ENCODE data around the gene SPAG6. TPM values are rescaled to one million over a fixed set of nuclear protein-coding genes. Genes with fewer than 3 reads are reported as not detected.

SPAG6 gene
- polyA plus RNA-seq, 1 experiment: not detected

DNA sequence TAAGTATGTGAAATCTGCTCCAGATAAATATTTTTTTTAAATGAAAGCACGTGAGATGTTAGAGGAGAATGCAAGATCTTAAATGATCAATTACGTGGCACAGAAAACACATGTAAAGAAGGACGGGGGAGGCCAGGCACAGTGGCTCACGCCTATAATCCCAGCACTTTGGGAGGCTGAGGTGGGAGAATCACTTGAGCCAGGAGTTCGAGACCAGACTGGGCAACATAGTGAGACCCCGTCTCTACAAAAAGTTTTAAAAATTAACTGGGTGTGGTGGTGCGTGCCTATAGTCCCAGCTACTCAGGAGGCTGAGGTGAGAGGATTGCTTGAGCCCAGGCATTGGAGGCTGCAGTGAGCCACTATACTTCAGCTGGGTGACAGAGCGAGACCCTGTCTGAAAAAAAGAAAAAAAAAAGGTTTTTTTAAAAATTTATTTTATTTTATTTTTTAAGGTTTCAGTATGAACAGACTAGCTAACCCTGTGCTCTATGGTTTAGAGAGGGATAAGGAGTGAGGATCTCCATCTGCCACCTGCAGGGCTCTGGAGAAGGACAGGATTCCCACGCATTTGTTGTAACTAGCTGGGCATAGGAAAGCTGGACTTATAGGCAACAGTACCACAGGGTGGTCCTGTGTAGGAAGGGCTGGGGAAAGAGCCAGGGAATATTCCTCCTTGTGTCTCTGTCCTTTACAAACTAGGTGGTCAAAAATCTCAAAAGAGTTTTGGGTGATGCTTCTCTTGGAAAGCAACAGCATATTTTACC, 113.2 kb downstream of the SPAG6 start:
- Histone ChIP-seq H3K36me3 (ENCODE audit: control insufficient read depth, insufficient read depth, low read length) (no peaks in the 10 kb centered on the region), H3K4me3 (ENCODE audit: low read depth, low read length) (no peak overlapping the region), H3K27me3 (ENCODE audit: control insufficient read depth, insufficient read depth, low read length) (peaks cover 1% of the 10 kb centered on the region)
- no peak for DNase-seq (ENCODE audit: low read depth)
- TF ChIP-seq, protein P1, sequence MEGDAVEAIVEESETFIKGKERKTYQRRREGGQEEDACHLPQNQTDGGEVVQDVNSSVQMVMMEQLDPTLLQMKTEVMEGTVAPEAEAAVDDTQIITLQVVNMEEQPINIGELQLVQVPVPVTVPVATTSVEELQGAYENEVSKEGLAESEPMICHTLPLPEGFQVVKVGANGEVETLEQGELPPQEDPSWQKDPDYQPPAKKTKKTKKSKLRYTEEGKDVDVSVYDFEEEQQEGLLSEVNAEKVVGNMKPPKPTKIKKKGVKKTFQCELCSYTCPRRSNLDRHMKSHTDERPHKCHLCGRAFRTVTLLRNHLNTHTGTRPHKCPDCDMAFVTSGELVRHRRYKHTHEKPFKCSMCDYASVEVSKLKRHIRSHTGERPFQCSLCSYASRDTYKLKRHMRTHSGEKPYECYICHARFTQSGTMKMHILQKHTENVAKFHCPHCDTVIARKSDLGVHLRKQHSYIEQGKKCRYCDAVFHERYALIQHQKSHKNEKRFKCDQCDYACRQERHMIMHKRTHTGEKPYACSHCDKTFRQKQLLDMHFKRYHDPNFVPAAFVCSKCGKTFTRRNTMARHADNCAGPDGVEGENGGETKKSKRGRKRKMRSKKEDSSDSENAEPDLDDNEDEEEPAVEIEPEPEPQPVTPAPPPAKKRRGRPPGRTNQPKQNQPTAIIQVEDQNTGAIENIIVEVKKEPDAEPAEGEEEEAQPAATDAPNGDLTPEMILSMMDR (IDR thresholded peaks at IDR 0.05; ENCODE audit: insufficient read depth, low read depth, low read length): no peak
- ChIA-PET POLR2A (no interaction called here), CTCF (interaction anchor here (0.9 kb wide), 1 partner anchor 19 kb away, joined by 4 read pairs; no protein-coding TSS in a partner anchor)

DNA sequence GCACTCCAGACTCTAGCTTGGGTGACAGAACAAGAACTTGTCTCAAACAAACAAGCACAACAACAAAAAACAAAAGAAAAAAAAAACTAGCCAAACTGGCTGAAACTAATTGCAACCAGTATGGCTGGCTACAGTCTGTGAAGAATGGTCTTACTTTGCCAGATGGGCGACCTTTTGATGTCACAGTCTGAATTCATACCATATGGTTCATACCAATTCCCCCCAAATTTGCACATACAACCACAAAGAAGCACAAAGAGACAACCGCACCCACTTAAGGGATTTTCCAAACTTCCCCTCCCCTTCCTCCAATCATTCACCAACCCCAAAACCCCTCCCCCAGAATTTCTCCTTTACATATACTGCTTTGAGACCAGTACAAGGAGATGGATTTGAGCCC, 114.2 kb downstream of the SPAG6 start:
- POLR2A ChIA-PET: no interaction called here
- DNase-seq (ENCODE audit: low read depth): no peak
- Histone ChIP-seq H3K36me3 (ENCODE audit: control insufficient read depth, insufficient read depth, low read length) (no peaks in the 10 kb centered on the region), H3K27me3 (ENCODE audit: control insufficient read depth, insufficient read depth, low read length) (no peaks in the 10 kb centered on the region; the same call in none of the 2 replicates), H3K4me3 (ENCODE audit: low read depth, low read length) (no peak overlapping the region)
- TF ChIP-seq, protein P1 (IDR thresholded peaks at IDR 0.05; ENCODE audit: insufficient read depth, low read depth, low read length): no peak
- CTCF ChIA-PET: no interaction called here

DNA sequence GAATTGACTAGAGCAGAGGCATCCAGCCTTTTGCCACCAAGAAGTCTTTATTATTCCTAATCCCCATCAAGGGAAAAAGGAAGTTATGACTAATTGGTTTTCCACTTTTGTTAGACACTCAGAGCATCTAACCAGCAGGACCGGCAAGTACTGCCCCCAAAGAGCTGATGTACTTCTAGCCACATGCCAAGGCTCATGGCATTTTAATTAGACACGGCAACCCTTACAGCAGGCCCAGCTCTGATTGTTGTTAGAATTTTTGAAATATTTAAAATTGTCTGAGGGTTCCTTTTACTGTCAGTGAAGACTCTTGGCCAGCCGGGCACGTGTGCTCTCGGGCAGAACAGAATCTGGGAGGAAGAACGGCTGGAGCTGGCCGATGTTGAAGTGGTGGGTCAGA, 114.8 kb downstream of the SPAG6 start:
- Histone ChIP-seq H3K27me3 (ENCODE audit: control insufficient read depth, insufficient read depth, low read length) (no peaks in the 10 kb centered on the region; the same call in none of the 2 replicates), H3K4me3 (ENCODE audit: low read depth, low read length) (no peak overlapping the region), H3K36me3 (ENCODE audit: control insufficient read depth, insufficient read depth, low read length) (no peaks in the 10 kb centered on the region)
- ChIA-PET POLR2A (no interaction called here), CTCF (no interaction called here)
- DNase-seq (ENCODE audit: low read depth): no peak
- TF ChIP-seq, protein P1 (IDR thresholded peaks at IDR 0.05; ENCODE audit: insufficient read depth, low read depth, low read length): no peak

DNA sequence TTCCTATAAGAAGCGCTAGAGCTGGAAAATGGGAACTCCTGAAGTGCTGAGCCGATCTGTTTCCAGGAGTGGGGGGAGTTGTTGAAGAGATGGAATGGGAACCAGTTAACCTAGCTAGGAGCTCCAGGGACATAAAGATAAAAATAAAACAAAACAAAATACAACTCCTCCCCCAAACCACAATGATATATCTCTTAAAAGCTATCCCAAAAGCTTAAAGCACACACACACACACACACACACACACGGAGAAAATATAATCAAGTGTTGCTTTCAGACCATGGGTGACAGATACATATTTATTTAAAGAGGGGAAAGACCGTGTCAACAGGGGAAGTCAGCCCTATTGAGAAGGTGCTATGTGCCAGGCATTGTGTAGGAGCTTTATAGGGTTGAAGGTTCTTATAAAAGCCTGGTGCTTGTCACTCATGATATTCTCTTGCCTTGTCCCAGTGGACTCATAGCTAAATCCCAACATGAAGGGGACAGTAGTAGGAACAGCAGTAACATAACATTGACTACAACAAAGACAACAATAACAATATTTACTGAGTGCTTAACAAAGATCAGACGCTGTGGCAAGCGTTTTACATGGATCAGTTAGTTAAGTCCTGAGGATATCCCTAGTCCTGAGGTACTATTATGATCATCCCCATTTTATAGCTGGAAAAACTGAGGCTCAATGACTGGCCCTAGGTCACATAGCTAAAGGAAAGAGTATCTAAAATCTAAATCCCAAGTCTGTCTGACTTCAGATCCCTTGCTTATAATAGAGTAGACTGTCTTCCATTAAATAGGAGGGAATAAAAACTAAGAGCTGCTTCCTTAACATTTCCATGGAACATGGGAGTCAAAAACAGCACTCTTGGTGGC, 115.5 kb downstream of the SPAG6 start:
- Histone ChIP-seq H3K36me3 (ENCODE audit: control insufficient read depth, insufficient read depth, low read length) (no peaks in the 10 kb centered on the region), H3K4me3 (ENCODE audit: low read depth, low read length) (no peak overlapping the region), H3K27me3 (ENCODE audit: control insufficient read depth, insufficient read depth, low read length) (no peaks in the 10 kb centered on the region; the same call in none of the 2 replicates)
- TF ChIP-seq, protein P1 (IDR thresholded peaks at IDR 0.05; ENCODE audit: insufficient read depth, low read depth, low read length): no peak
- ChIA-PET CTCF (no interaction called here), POLR2A (no interaction called here)
- DNase-seq (ENCODE audit: low read depth): no peak

DNA sequence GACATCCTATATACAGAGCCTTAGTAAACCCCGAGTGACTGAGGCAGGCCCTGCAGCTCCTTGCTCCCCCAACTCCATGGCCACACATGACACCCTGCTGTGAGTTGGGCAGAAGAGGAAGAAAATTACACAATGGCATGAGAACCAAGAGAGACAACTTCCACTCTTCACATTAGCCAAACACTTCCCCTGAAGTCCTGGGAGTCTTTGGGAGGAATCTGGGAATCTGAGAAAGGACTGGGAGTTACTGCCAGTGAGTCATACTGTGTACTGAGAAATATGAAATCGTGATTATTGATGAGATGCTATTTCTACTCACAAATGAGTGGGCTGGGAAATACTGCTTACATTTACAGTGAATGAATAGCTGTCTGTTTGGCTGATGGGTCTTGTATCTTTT, 116.6 kb downstream of the SPAG6 start:
- TF ChIP-seq, protein P1 (IDR thresholded peaks at IDR 0.05; ENCODE audit: insufficient read depth, low read depth, low read length): no peak
- DNase-seq (ENCODE audit: low read depth): no peak
- no peak overlapping the region for H3K4me3 ChIP-seq (ENCODE audit: low read depth, low read length)
- H3K36me3 ChIP-seq (ENCODE audit: control insufficient read depth, insufficient read depth, low read length): no peaks in the 10 kb centered on the region
- CTCF ChIA-PET: interaction anchor here (0.6 kb wide), 1 partner anchor 164 kb away, joined by 3 read pairs; no protein-coding TSS in a partner anchor
- no peaks in the 10 kb centered on the region; the same call in none of the 2 replicates for H3K27me3 ChIP-seq (ENCODE audit: control insufficient read depth, insufficient read depth, low read length)
- POLR2A ChIA-PET: no interaction called here

Measured in BJ (cell line).